Activated B cell treated with CpG ODN at 0.5 μM for 24 hours (primary cell): ENCODE results near the gene RNF40. TPM values are rescaled to one million over a fixed set of nuclear protein-coding genes. Genes with fewer than 3 reads are reported as not detected.

Source experiments
- ATAC-seq: fragments of 200-7000 bp; cut with Tn5 transposase; one replicate; pipeline ENCODE4 v1.10.0; 2021; ENCODE audit warnings: low read depth, mild to moderate bottlenecking, moderate library complexity
- CTCF ChIA-PET: fragments of 350-600 bp; sonication (Branson Sonifier 250); formaldehyde crosslinking; loops from one replicate; lab custom pipeline; 2021; ENCODE audit warnings: antibody characterized with exemption; lab: Charles Lee
- POLR2A ChIA-PET: fragments of 350-600 bp; sonication (Branson Sonifier 250); formaldehyde crosslinking; loops from one replicate; lab custom pipeline; 2021; ENCODE audit warnings: antibody characterized with exemption; lab: Charles Lee
- DNase-seq: peaks from one replicate; pipeline ENCODE4 v3.0.0; 2022
- H3K27ac Mint-ChIP-seq: one replicate; pipeline ENCODE4 v1.8.0; 2020; ENCODE audit warnings: mixed read lengths
- H3K27me3 Mint-ChIP-seq: one replicate; pipeline ENCODE4 v1.8.0; 2021; ENCODE audit warnings: mixed read lengths
- H3K36me3 Mint-ChIP-seq: one replicate; pipeline ENCODE4 v1.8.0; 2021; ENCODE audit warnings: low read depth, mixed read lengths
- H3K4me1 Mint-ChIP-seq: one replicate; pipeline ENCODE4 v1.8.0; 2021; ENCODE audit warnings: mixed read lengths
- H3K4me3 Mint-ChIP-seq: one replicate; pipeline ENCODE4 v1.8.0; 2020; ENCODE audit warnings: mild to moderate bottlenecking, mixed read lengths
- H3K9me3 Mint-ChIP-seq: one replicate; pipeline ENCODE4 v1.8.0; 2020; ENCODE audit warnings: mixed read lengths
- intact Hi-C: fragments of 100-400 bp; cut with micrococcal nuclease; formaldehyde crosslinking; loops from one replicate; pipeline ENCODE4 v1.15.1; 2024
- total RNA-seq: library from RNA; stranded (reverse); gene quantifications from 2 replicates; pipeline ENCODE4 v1.2.3, GENCODE V29; 2022
- TF ChIP-seq, protein P1 (sequence below): fragments of 200-600 bp; IDR thresholded peaks from one replicate; pipeline ENCODE4 v1.8.0; 2022; ENCODE audit warnings: antibody characterized with exemption, mild to moderate bottlenecking

The RNF40 gene
- total RNA-seq, 1 donor from 2014 or later = 117 TPM

DNA sequence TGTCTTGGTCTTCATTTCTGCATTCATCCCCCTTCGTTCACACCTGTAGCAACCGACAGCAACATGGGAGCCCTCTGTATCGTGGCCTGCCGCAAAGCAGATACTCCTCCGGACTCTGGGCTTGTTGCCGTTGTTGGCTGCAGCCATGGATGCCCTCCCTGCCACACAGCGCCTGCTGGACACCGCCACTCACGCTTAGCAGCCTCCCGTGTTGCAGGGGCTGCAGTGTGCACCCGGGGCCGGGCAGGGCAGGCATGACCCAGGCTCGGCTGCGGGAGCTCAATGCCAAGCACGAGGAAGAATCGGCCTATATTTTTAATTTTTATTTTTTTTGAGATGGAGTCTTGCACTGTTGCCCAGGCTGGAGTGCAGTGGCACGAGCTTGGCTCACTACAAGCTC is 59.8 kb downstream of the RNF40 start:
- TF ChIP-seq, protein P1, sequence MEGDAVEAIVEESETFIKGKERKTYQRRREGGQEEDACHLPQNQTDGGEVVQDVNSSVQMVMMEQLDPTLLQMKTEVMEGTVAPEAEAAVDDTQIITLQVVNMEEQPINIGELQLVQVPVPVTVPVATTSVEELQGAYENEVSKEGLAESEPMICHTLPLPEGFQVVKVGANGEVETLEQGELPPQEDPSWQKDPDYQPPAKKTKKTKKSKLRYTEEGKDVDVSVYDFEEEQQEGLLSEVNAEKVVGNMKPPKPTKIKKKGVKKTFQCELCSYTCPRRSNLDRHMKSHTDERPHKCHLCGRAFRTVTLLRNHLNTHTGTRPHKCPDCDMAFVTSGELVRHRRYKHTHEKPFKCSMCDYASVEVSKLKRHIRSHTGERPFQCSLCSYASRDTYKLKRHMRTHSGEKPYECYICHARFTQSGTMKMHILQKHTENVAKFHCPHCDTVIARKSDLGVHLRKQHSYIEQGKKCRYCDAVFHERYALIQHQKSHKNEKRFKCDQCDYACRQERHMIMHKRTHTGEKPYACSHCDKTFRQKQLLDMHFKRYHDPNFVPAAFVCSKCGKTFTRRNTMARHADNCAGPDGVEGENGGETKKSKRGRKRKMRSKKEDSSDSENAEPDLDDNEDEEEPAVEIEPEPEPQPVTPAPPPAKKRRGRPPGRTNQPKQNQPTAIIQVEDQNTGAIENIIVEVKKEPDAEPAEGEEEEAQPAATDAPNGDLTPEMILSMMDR = no peak
- DNase-seq = no peak
- Mint-ChIP-seq H3K27me3 (peaks cover 2% of the 10 kb centered on the region), H3K4me1 (no peaks in the 10 kb centered on the region), H3K4me3 (no peak overlapping the region), H3K36me3 (no peaks in the 10 kb centered on the region), H3K9me3 (no peaks in the 10 kb centered on the region), H3K27ac (no peak overlapping the region)
- ChIA-PET CTCF (no interaction called here), POLR2A (no interaction called here)
- ATAC-seq = no peak
- intact Hi-C loops = no loop called here

Other genes with a start within 250 kb of the RNF40 start
- gene ZNF768, start 235.8 kb upstream of the RNF40 start, total RNA-seq = 29.2 and 30.7 TPM in 2 replicates
- gene ZNF747, start 227.5 kb upstream of the RNF40 start, total RNA-seq = 16.3 and 21.6 TPM in 2 replicates
- gene ZNF764, start 203.9 kb upstream of the RNF40 start, total RNA-seq = 16.1 and 19.2 TPM in 2 replicates
- 13.9 and 14.7 TPM in 2 replicates for gene ZNF688, start 190.6 kb upstream of the RNF40 start, total RNA-seq
- gene ZNF785, start 176.6 kb upstream of the RNF40 start, total RNA-seq = 20.0 and 22.8 TPM in 2 replicates
- gene ZNF689, start 151.9 kb upstream of the RNF40 start, total RNA-seq = 10.1 and 11.6 TPM in 2 replicates
- gene PRR14, start 111.4 kb upstream of the RNF40 start, total RNA-seq = 63.5 and 77.9 TPM in 2 replicates
- gene FBRS, start 103.9 kb upstream of the RNF40 start, total RNA-seq = 166 and 204 TPM in 2 replicates
- gene SRCAP, start 63.2 kb upstream of the RNF40 start, total RNA-seq = 109 and 123 TPM in 2 replicates
- gene PHKG2, start 13.9 kb upstream of the RNF40 start, total RNA-seq = 45.3 and 51.4 TPM in 2 replicates
- 6.2 and 8.8 TPM in 2 replicates for gene CFAP119, start 260 bp upstream of the RNF40 start, total RNA-seq
- 9.1 and 9.3 TPM in 2 replicates for gene ZNF629, start 24.9 kb downstream of the RNF40 start, total RNA-seq
- gene BCL7C, start 131.8 kb downstream of the RNF40 start, total RNA-seq = 32.2 and 35.7 TPM in 2 replicates
- 0.56 and 0.62 TPM in 2 replicates for gene CTF1, start 134.3 kb downstream of the RNF40 start, total RNA-seq
- 20.3 and 24.2 TPM in 2 replicates for gene FBXL19, start 161.2 kb downstream of the RNF40 start, total RNA-seq
- 25.1 and 30.6 TPM in 2 replicates for gene ORAI3, start 186.7 kb downstream of the RNF40 start, total RNA-seq
- gene SETD1A, start 195.4 kb downstream of the RNF40 start, total RNA-seq = 29.6 and 32.8 TPM in 2 replicates
- 1.3 and 1.6 TPM in 2 replicates for gene HSD3B7, start 222.9 kb downstream of the RNF40 start, total RNA-seq
- gene STX1B, start 248.3 kb downstream of the RNF40 start, total RNA-seq = 1.2 and 1.6 TPM in 2 replicates